Loucy (cell line): ENCODE data around the gene MDN1.

Experiments
- H2AFZ ChIP-seq: fragments of 200-600 bp; sonication (generic); 2 replicates; pipeline ENCODE4 v1.6.0; 2016; ENCODE audit warnings: antibody characterized with exemption, mild to moderate bottlenecking, low read length, moderate library complexity
- H3F3A ChIP-seq: fragments of 200-600 bp; 2 replicates; pipeline ENCODE4 v1.6.0; 2016; ENCODE audit warnings: antibody characterized with exemption, low read depth, mild to moderate bottlenecking
- H3K27me3 ChIP-seq: fragments of 200-600 bp; sonication (generic); 2 replicates; pipeline ENCODE4 v1.6.1; 2014; ENCODE audit warnings: low read length, mild to moderate bottlenecking; ENCODE audit not compliant: insufficient read depth, poor library complexity, severe bottlenecking
- H3K36me3 ChIP-seq: fragments of 200-600 bp; sonication (generic); 2 replicates; pipeline ENCODE4 v1.6.1; 2016; ENCODE audit warnings: low read length; ENCODE audit not compliant: insufficient read depth
- H3K4me1 ChIP-seq: fragments of 200-600 bp; sonication (generic); 2 replicates; pipeline ENCODE4 v1.5.1; 2014; ENCODE audit warnings: low read length, mild to moderate bottlenecking; ENCODE audit not compliant: insufficient read depth, poor library complexity, severe bottlenecking
- H3K4me2 ChIP-seq: fragments of 200-600 bp; sonication (generic); 2 replicates; pipeline ENCODE4 v1.6.0; 2014; ENCODE audit warnings: antibody characterized with exemption, low read length, low read depth, mild to moderate bottlenecking; ENCODE audit not compliant: poor library complexity, severe bottlenecking
- H3K4me3 ChIP-seq: fragments of 200-600 bp; sonication (generic); 2 replicates; pipeline ENCODE4 v1.5.1; 2014; ENCODE audit warnings: low read length, mild to moderate bottlenecking, mixed read lengths; ENCODE audit not compliant: poor library complexity, severe bottlenecking
- H3K79me2 ChIP-seq: fragments of 200-600 bp; sonication (generic); 2 replicates; pipeline ENCODE4 v1.6.1; 2014; ENCODE audit warnings: low read length; ENCODE audit not compliant: insufficient read depth
- H3K9ac ChIP-seq: fragments of 200-600 bp; sonication (generic); 2 replicates; pipeline ENCODE4 v1.6.0; 2014; ENCODE audit warnings: mild to moderate bottlenecking, low read depth, low read length, moderate library complexity; ENCODE audit not compliant: poor library complexity, severe bottlenecking
- H3K9me2 ChIP-seq: fragments of 200-600 bp; sonication (generic); replicated peaks from 2 replicates; pipeline ENCODE4 v1.6.1; 2016; ENCODE audit warnings: low read depth, low read length, mixed read lengths
- H3K9me3 ChIP-seq: fragments of 200-600 bp; sonication (generic); 2 replicates; pipeline ENCODE4 v1.6.1; 2014; ENCODE audit warnings: mild to moderate bottlenecking, antibody characterized with exemption, low read length, low read depth; ENCODE audit not compliant: insufficient read depth
- H4K20me1 ChIP-seq: fragments of 200-600 bp; sonication (generic); 2 replicates; pipeline ENCODE4 v1.6.0; 2014; ENCODE audit warnings: antibody characterized with exemption, low read length, mild to moderate bottlenecking; ENCODE audit not compliant: insufficient read depth, poor library complexity, severe bottlenecking
- CTCF ChIP-seq: fragments of 200-600 bp; sonication (generic); conservative IDR thresholded peaks from 2 replicates; pipeline ENCODE4 v1.5.1; 2014; ENCODE audit warnings: mild to moderate bottlenecking, antibody characterized with exemption, low read length
- EZH2phosphoT487 ChIP-seq: fragments of 200-600 bp; IDR thresholded peaks from 2 replicates; pipeline ENCODE4 v1.6.1; 2018; ENCODE audit warnings: antibody characterized with exemption, mild to moderate bottlenecking, moderate library complexity, borderline replicate concordance

Gene MDN1

DNA sequence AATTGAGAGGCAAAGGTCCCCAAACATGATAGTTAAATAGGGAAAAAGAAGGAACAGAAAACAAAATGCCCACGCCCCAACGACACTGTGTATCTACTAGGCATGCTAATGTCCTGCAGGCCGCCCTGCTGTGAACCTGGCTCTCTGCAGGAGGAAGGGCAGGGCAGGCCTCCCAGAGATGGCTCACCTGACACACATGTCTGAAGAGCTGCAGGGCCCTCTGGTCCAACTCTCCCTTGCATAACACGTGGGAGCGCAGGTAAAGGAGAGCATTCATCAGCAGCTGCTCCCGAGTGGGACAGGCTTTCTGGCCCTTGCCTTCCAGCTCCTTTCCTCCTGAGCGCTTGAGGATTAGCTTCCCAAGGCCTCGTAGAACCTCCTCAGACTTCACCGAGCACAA, 127.3 kb downstream of the MDN1 start:
- Histone ChIP-seq H3K9me3 (no peaks in the 10 kb centered on the region), H3K9me2 (no peaks in the 10 kb centered on the region), H3K4me1 (no peaks in the 10 kb centered on the region), H3K36me3 (peaks cover 95% of the 10 kb centered on the region; the same call in 1 of the 2 replicates), H3K9ac (no peak overlapping the region), H3K4me2 (no peak overlapping the region), H2AFZ (no peak overlapping the region), H3F3A (no peaks in the 10 kb centered on the region), H3K79me2 (no peaks in the 10 kb centered on the region), H4K20me1 (no peaks in the 10 kb centered on the region), H3K4me3 (no peak overlapping the region), H3K27me3 (no peaks in the 10 kb centered on the region)
- no peak for TF ChIP-seq CTCF
- TF ChIP-seq EZH2phosphoT487: no peak

GRCh38 chr6:89690944-89691324, 128.7 kb downstream of the MDN1 start:
- no peaks in the 10 kb centered on the region for H3K27me3 ChIP-seq
- no peaks in the 10 kb centered on the region for H3K79me2 ChIP-seq
- H3F3A ChIP-seq: no peaks in the 10 kb centered on the region
- no peaks in the 10 kb centered on the region for H3K9me3 ChIP-seq
- H3K36me3 ChIP-seq: peaks cover 95% of the 10 kb centered on the region; the same call in 1 of the 2 replicates
- no peak for TF ChIP-seq CTCF
- TF ChIP-seq EZH2phosphoT487: no peak
- no peak overlapping the region for H3K9ac ChIP-seq
- H3K4me1 ChIP-seq: no peaks in the 10 kb centered on the region
- H2AFZ ChIP-seq: no peak overlapping the region
- no peak overlapping the region for H3K4me2 ChIP-seq
- no peaks in the 10 kb centered on the region for H3K9me2 ChIP-seq
- H4K20me1 ChIP-seq: no peaks in the 10 kb centered on the region
- H3K4me3 ChIP-seq: no peak overlapping the region

DNA sequence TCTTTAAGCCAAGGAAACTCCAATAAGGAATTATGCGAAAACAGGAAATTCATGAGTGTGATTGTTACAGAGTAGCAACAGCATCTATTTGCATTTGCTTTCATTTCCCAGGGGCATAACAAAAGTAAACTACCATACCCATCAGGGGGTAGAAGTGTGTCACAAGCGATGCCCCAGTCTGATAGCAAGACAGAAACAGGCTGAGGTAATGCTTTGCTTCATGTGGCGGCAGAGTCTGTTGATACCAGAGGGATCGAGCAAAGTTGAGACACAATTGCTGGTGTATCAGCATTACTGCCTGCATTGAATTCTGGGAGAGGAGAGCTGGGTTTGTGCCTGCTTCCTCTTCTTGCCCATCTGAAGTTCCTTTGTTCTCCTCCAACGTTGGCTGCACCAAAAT, 129.9 kb downstream of the MDN1 start:
- H3K9ac ChIP-seq: no peak overlapping the region
- H3F3A ChIP-seq: no peaks in the 10 kb centered on the region
- H3K36me3 ChIP-seq: peaks cover 95% of the 10 kb centered on the region
- no peaks in the 10 kb centered on the region for H3K9me2 ChIP-seq
- no peaks in the 10 kb centered on the region for H4K20me1 ChIP-seq
- H3K4me2 ChIP-seq: no peak overlapping the region
- H3K27me3 ChIP-seq: no peaks in the 10 kb centered on the region
- H2AFZ ChIP-seq: no peak overlapping the region
- TF ChIP-seq EZH2phosphoT487 (no peak), CTCF (no peak)
- no peaks in the 10 kb centered on the region for H3K79me2 ChIP-seq
- no peaks in the 10 kb centered on the region for H3K9me3 ChIP-seq
- H3K4me3 ChIP-seq: no peak overlapping the region
- no peaks in the 10 kb centered on the region for H3K4me1 ChIP-seq
